SK-N-SH treated with all-trans-retinoic acid at 6 μM for 48 hours (cell line): Measurements from ENCODE around the gene USP14.
A peak's percentile ranks its signal among the peaks of the same experiment; 100 is the strongest.

Experiments
- ATAC-seq: fragments of 200-7000 bp; cut with Tn5 transposase; 3 replicates; pipeline ENCODE4 v1.9.1; 2020; ENCODE audit warnings: mild to moderate bottlenecking, moderate library complexity
- ARNTL ChIP-seq: fragments of 450-650 bp; formaldehyde crosslinking; IDR thresholded peaks from 2 replicates; pipeline ENCODE4 v1.5.0; 2020; ENCODE audit warnings: low read depth, mild to moderate bottlenecking, moderate library complexity, borderline replicate concordance
- BACH2 ChIP-seq: fragments of 250-450 bp; sonication (Bioruptor Pico); IDR thresholded peaks from 2 replicates; pipeline ENCODE4 v1.9.0; 2021; ENCODE audit warnings: mild to moderate bottlenecking, borderline replicate concordance
- CSDC2 ChIP-seq: fragments of 250-450 bp; sonication (Bioruptor Pico); IDR thresholded peaks from 2 replicates; pipeline ENCODE4 v1.5.0; 2020; ENCODE audit warnings: mild to moderate bottlenecking, moderate library complexity
- ESRRG ChIP-seq: fragments of 250-450 bp; sonication (Bioruptor Pico); IDR thresholded peaks from 2 replicates; pipeline ENCODE4 v1.6.1; 2021; ENCODE audit warnings: mild to moderate bottlenecking
- GLIS3 ChIP-seq: fragments of 250-450 bp; sonication (Bioruptor Pico); IDR thresholded peaks from 2 replicates; pipeline ENCODE4 v1.5.0; 2020; ENCODE audit warnings: mild to moderate bottlenecking, moderate library complexity
- ISL1 ChIP-seq: fragments of 250-450 bp; sonication (Bioruptor Pico); IDR thresholded peaks from 2 replicates; pipeline ENCODE4 v2.1.2; 2022; ENCODE audit warnings: mild to moderate bottlenecking, moderate library complexity
- OSR1 ChIP-seq: fragments of 250-450 bp; sonication (Bioruptor Pico); IDR thresholded peaks from 2 replicates; pipeline ENCODE4 v1.8.0; 2022; ENCODE audit warnings: moderate library complexity, mild to moderate bottlenecking, inconsistent platforms
- PATZ1 ChIP-seq: fragments of 250-450 bp; sonication (Bioruptor Pico); IDR thresholded peaks from 2 replicates; pipeline ENCODE4 v1.8.0; 2020; ENCODE audit warnings: mild to moderate bottlenecking, moderate library complexity, borderline replicate concordance
- POU6F1 ChIP-seq: fragments of 250-450 bp; sonication (Bioruptor Pico); IDR thresholded peaks from 2 replicates; pipeline ENCODE4 v1.8.0; 2021; ENCODE audit warnings: low read depth, mild to moderate bottlenecking, moderate library complexity, borderline replicate concordance
- PPARA ChIP-seq: fragments of 250-450 bp; sonication (Bioruptor Pico); IDR thresholded peaks from 2 replicates; pipeline ENCODE4 v1.5.0; 2020; ENCODE audit warnings: mild to moderate bottlenecking, borderline replicate concordance
- RARB ChIP-seq: fragments of 250-450 bp; sonication (Bioruptor Pico); IDR thresholded peaks from 2 replicates; pipeline ENCODE4 v1.8.0; 2021; ENCODE audit warnings: mild to moderate bottlenecking, moderate library complexity
- TCF4 ChIP-seq: fragments of 250-450 bp; sonication (Bioruptor Pico); IDR thresholded peaks from 2 replicates; pipeline ENCODE4 v1.8.0; 2021; ENCODE audit warnings: mild to moderate bottlenecking, moderate library complexity, borderline replicate concordance
- TOX ChIP-seq: fragments of 250-450 bp; sonication (Bioruptor Pico); IDR thresholded peaks from 2 replicates; pipeline ENCODE4 v1.8.0; 2021; ENCODE audit warnings: mild to moderate bottlenecking, moderate library complexity, borderline replicate concordance
- TSHZ2 ChIP-seq: fragments of 250-450 bp; sonication (Bioruptor Pico); IDR thresholded peaks from 2 replicates; pipeline ENCODE4 v1.5.0; 2020; ENCODE audit warnings: mild to moderate bottlenecking, moderate library complexity
- ZFP30 ChIP-seq: fragments of 450-650 bp; formaldehyde crosslinking; IDR thresholded peaks from 2 replicates; pipeline ENCODE4 v1.5.0; 2022; ENCODE audit warnings: mild to moderate bottlenecking, moderate library complexity
- ZNF565 ChIP-seq: fragments of 450-650 bp; formaldehyde crosslinking; conservative IDR thresholded peaks from 2 replicates; pipeline ENCODE4 v1.5.0; 2020; ENCODE audit warnings: low read depth, mild to moderate bottlenecking, moderate library complexity
- ZNF70 ChIP-seq: fragments of 450-650 bp; formaldehyde crosslinking; IDR thresholded peaks from 2 replicates; pipeline ENCODE4 v1.5.0; 2020; ENCODE audit warnings: mild to moderate bottlenecking, moderate library complexity
- ZNF8 ChIP-seq: fragments of 450-650 bp; formaldehyde crosslinking; IDR thresholded peaks from 2 replicates; pipeline ENCODE4 v1.5.0; 2020; ENCODE audit warnings: mild to moderate bottlenecking, moderate library complexity
- TF ChIP-seq, protein P1 (sequence below): fragments of 250-450 bp; sonication (Bioruptor Pico); IDR thresholded peaks from 2 replicates; pipeline ENCODE4 v1.5.1; 2020; ENCODE audit warnings: low read depth, mild to moderate bottlenecking, moderate library complexity
- TF ChIP-seq, protein P2 (sequence below): fragments of 250-450 bp; sonication (Bioruptor Pico); IDR thresholded peaks from 2 replicates; pipeline ENCODE4 v1.5.1; 2021; ENCODE audit warnings: mild to moderate bottlenecking, moderate library complexity

Gene USP14

GRCh38 chr18:159037-159652, 788 bp downstream of the USP14 start:
- peak; percentile 31 for ATAC-seq

GRCh38 chr18:159933-160332, 1.6 kb downstream of the USP14 start:
- ATAC-seq, result no peak
- TF ChIP-seq ZFP30 (CRISPR knock-in tag) (no peak), ARNTL (CRISPR knock-in tag) (no peak), ZNF565 (CRISPR knock-in tag) (no peak), CSDC2 (no peak), POU6F1 (CRISPR knock-in tag) (no peak), TCF4 (CRISPR knock-in tag) (no peak), BACH2 (CRISPR knock-in tag) (no peak), ZNF8 (no peak), PATZ1 (CRISPR knock-in tag) (no peak), ZNF70 (CRISPR knock-in tag) (no peak), ISL1 (CRISPR knock-in tag) (no peak), RARB (CRISPR knock-in tag) (no peak), PPARA (no peak), GLIS3 (CRISPR knock-in tag) (no peak), TOX (no peak)
- TF ChIP-seq, protein P1, sequence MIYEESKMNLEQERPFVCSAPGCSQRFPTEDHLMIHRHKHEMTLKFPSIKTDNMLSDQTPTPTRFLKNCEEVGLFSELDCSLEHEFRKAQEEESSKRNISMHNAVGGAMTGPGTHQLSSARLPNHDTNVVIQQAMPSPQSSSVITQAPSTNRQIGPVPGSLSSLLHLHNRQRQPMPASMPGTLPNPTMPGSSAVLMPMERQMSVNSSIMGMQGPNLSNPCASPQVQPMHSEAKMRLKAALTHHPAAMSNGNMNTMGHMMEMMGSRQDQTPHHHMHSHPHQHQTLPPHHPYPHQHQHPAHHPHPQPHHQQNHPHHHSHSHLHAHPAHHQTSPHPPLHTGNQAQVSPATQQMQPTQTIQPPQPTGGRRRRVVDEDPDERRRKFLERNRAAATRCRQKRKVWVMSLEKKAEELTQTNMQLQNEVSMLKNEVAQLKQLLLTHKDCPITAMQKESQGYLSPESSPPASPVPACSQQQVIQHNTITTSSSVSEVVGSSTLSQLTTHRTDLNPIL, result no peak
- TF ChIP-seq, protein P2, sequence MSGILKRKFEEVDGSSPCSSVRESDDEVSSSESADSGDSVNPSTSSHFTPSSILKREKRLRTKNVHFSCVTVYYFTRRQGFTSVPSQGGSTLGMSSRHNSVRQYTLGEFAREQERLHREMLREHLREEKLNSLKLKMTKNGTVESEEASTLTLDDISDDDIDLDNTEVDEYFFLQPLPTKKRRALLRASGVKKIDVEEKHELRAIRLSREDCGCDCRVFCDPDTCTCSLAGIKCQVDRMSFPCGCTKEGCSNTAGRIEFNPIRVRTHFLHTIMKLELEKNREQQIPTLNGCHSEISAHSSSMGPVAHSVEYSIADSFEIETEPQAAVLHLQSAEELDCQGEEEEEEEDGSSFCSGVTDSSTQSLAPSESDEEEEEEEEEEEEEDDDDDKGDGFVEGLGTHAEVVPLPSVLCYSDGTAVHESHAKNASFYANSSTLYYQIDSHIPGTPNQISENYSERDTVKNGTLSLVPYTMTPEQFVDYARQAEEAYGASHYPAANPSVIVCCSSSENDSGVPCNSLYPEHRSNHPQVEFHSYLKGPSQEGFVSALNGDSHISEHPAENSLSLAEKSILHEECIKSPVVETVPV (CRISPR knock-in tag), result no peak

More at GRCh38 chr18:159037-159652, 788 bp downstream of the USP14 start:
- no peak for TF ChIP-seq POU6F1 (CRISPR knock-in tag)
- TF ChIP-seq CSDC2, result no peak
- TF ChIP-seq OSR1 (CRISPR knock-in tag), result no peak
- TF ChIP-seq ESRRG (CRISPR knock-in tag), result no peak
- no peak for TF ChIP-seq TSHZ2 (CRISPR knock-in tag)
- no peak for TF ChIP-seq BACH2 (CRISPR knock-in tag)
- TF ChIP-seq, protein P2 (CRISPR knock-in tag), result no peak
- TF ChIP-seq GLIS3 (CRISPR knock-in tag), result no peak
- no peak for TF ChIP-seq ZFP30 (CRISPR knock-in tag)
